GM21619 (cell line): ENCODE results near the gene FBN1.

Experiments used
- ATAC-seq: cut with Tn5 transposase; IDR thresholded peaks from one replicate; pipeline ENCODE4 v1.9.1; 2021; ENCODE audit not compliant: unreplicated experiment

FBN1 gene

GRCh38 chr15:48556159-48556897, 89.2 kb downstream of the FBN1 start:
- no peak for ATAC-seq

GRCh38 chr15:48555241-48555881, 90.1 kb downstream of the FBN1 start:
- no peak for ATAC-seq

GRCh38 chr15:48554112-48554511, 91.4 kb downstream of the FBN1 start:
- ATAC-seq = no peak

- no peak for ATAC-seq
Observed at GRCh38 chr15:48553559-48553958, 92.0 kb downstream of the FBN1 start.

GRCh38 chr15:48550822-48551525, 94.5 kb downstream of the FBN1 start:
- ATAC-seq = no peak

- no peak for ATAC-seq
Observed at GRCh38 chr15:48548455-48548854, 97.1 kb downstream of the FBN1 start.

GRCh38 chr15:48547286-48547685, 98.2 kb downstream of the FBN1 start:
- no peak for ATAC-seq

GRCh38 chr15:48546296-48546695, 99.2 kb downstream of the FBN1 start:
- no peak for ATAC-seq

- no peak for ATAC-seq
Observed at GRCh38 chr15:48544778-48545177, 100.7 kb downstream of the FBN1 start.

- ATAC-seq = peak; percentile 90
Observed at GRCh38 chr15:48541341-48542278, 103.9 kb downstream of the FBN1 start.

- no peak for ATAC-seq
Observed at GRCh38 chr15:48540756-48541155, 104.8 kb downstream of the FBN1 start.

GRCh38 chr15:48538941-48539340, 106.6 kb downstream of the FBN1 start:
- ATAC-seq = no peak

GRCh38 chr15:48537271-48538113, 108.0 kb downstream of the FBN1 start:
- no peak for ATAC-seq

GRCh38 chr15:48536681-48537091, 108.8 kb downstream of the FBN1 start:
- no peak for ATAC-seq

- no peak for ATAC-seq
Observed at GRCh38 chr15:48533982-48534381, 111.5 kb downstream of the FBN1 start.

GRCh38 chr15:48532946-48533345, 112.6 kb downstream of the FBN1 start:
- no peak for ATAC-seq

GRCh38 chr15:48530528-48530927, 115.0 kb downstream of the FBN1 start:
- ATAC-seq = no peak

GRCh38 chr15:48528921-48529320, 116.6 kb downstream of the FBN1 start:
- ATAC-seq = no peak

GRCh38 chr15:48527517-48527916, 118.0 kb downstream of the FBN1 start:
- ATAC-seq = no peak

GRCh38 chr15:48522911-48523310, 122.6 kb downstream of the FBN1 start:
- no peak for ATAC-seq
